ENCODE results near the gene IL17B. TPM values are rescaled to one million over a fixed set of nuclear protein-coding genes. Genes with fewer than 3 reads are reported as not detected.
"Not testable (repeated sequence)": the region's sequence is repeated elsewhere in the genome, so short reads cannot be mapped to it uniquely, and the experiment has no call there.

IL17B gene
- total RNA-seq, 1 experiment from 2014 or later, result not detected

DNA sequence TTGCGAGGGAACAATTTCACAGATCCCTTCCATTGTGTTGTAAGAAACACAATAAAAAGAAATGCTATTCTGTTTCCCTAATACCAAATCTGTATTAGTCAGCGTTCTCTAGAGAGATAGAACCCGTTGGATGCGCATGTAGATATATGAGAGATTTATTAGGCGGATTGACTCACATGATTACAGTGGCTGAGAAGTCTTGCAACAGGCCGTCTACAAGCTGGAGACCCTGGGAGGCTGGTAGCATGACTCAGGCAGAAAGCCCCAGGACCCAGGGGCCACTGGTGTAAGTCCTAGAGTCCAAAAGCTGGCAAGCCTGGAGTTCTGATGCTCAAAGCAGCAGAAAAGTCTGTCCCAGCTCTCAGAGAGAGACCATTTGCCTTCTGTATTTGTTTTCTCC is 18.4 kb upstream of the IL17B start:
- POLR2A ChIA-PET (ENCODE audit: unreplicated experiment), result no interaction called here
- no peak overlapping the region for H2AFZ ChIP-seq
- no peak for TF ChIP-seq EZH2 (IDR thresholded peaks at IDR 0.05; ENCODE audit: low read depth)
- TF ChIP-seq, protein P1, sequence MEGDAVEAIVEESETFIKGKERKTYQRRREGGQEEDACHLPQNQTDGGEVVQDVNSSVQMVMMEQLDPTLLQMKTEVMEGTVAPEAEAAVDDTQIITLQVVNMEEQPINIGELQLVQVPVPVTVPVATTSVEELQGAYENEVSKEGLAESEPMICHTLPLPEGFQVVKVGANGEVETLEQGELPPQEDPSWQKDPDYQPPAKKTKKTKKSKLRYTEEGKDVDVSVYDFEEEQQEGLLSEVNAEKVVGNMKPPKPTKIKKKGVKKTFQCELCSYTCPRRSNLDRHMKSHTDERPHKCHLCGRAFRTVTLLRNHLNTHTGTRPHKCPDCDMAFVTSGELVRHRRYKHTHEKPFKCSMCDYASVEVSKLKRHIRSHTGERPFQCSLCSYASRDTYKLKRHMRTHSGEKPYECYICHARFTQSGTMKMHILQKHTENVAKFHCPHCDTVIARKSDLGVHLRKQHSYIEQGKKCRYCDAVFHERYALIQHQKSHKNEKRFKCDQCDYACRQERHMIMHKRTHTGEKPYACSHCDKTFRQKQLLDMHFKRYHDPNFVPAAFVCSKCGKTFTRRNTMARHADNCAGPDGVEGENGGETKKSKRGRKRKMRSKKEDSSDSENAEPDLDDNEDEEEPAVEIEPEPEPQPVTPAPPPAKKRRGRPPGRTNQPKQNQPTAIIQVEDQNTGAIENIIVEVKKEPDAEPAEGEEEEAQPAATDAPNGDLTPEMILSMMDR (conservative IDR thresholded peaks at IDR 0.05), result no peak

DNA sequence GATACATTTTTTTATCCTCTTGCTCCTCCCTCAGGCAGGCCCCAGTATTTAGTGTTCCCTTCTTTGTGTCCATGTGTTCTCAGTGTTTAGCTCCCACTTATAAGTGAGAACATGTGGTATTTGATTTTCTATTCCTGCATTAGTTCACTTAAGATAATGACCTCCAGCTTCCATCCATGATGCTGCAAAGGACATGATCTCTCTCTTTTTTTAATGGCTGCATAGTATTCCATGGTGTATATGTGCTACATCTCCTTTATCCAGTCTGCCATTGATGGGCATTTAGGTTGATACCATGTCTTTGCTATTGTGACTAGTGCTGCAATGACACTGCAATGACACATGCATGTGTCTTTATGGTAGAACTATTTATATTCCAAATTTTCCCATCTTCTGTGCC is 15.9 kb upstream of the IL17B start:
- H3K27me3 ChIP-seq (ENCODE audit: insufficient read depth, low read depth); H3K36me3 ChIP-seq (ENCODE audit: low read depth); H2AFZ ChIP-seq; H3K4me2 ChIP-seq; H3K27ac ChIP-seq; H3K4me1 ChIP-seq (replicated peaks; ENCODE audit: insufficient read depth); H3K4me3 ChIP-seq; H3K79me2 ChIP-seq (ENCODE audit: low read depth); H4K20me1 ChIP-seq (ENCODE audit: insufficient read depth); H3F3A ChIP-seq (ENCODE audit: insufficient read depth, low read depth); BruUV-seq (replicated peaks); H3K9me2 ChIP-seq (ENCODE audit: insufficient read depth); intact Hi-C loops (cut with micrococcal nuclease; ENCODE audit: unreplicated experiment); DNase-seq; POLR2A ChIA-PET (ENCODE audit: unreplicated experiment); H3K9me3 ChIP-seq (ENCODE audit: insufficient read depth, low read depth): not testable (repeated sequence)
- CTCF ChIA-PET, result interaction anchor here (0.7 kb wide), 2 partner anchors 148 to 712 kb away, joined by 4 to 7 read pairs; no protein-coding TSS in a partner anchor

More for the DNA sequence above, 18.4 kb upstream of the IL17B start:
- no peaks in the 10 kb centered on the region for H3K27me3 ChIP-seq (ENCODE audit: insufficient read depth, low read depth)
- no peaks in the 10 kb centered on the region for H3K9me2 ChIP-seq (ENCODE audit: insufficient read depth)
- H3K4me2 ChIP-seq, result no peak overlapping the region
- H3K27ac ChIP-seq, result no peak overlapping the region
- H3K36me3 ChIP-seq (ENCODE audit: low read depth), result no peaks in the 10 kb centered on the region
- H4K20me1 ChIP-seq (ENCODE audit: insufficient read depth), result no peaks in the 10 kb centered on the region
- H3K4me1 ChIP-seq (replicated peaks; ENCODE audit: insufficient read depth), result no peaks in the 10 kb centered on the region; the same call in 1 of the 2 replicates
- DNase-seq, result no peak
- no TSS peak for BruUV-seq (replicated peaks)
- H3K79me2 ChIP-seq (ENCODE audit: low read depth), result no peaks in the 10 kb centered on the region
- CTCF ChIA-PET, result no interaction called here
- no peaks in the 10 kb centered on the region for H3F3A ChIP-seq (ENCODE audit: insufficient read depth, low read depth)
- intact Hi-C loops (cut with micrococcal nuclease; ENCODE audit: unreplicated experiment), result no loop called here
- H3K9me3 ChIP-seq (ENCODE audit: insufficient read depth, low read depth), result no peaks in the 10 kb centered on the region
- H3K4me3 ChIP-seq, result no peak overlapping the region

DNA sequence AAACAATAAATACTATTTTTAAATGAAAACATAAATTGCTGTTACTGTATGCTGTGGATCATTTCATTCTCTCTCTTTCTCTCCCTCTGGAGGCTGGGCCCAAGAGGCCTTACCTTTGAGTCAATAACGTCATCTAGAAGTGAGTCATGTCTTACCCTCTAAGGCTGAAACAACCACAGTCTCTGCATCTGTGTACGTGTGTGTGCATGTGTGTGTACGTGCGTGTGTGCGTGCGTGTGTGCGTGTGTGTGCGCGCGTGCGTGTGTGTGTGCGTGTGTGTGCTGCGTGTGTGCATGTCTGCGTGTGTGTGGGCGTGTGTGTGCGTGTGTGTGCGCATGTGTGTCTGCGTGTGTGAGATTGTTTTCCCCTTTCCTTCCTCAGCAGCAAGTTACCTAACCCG is 13.6 kb upstream of the IL17B start:
- Histone ChIP-seq H3K4me3 (no peak overlapping the region), H3K4me1 (replicated peaks; ENCODE audit: insufficient read depth) (no peaks in the 10 kb centered on the region), H3K9me3 (ENCODE audit: insufficient read depth, low read depth) (no peaks in the 10 kb centered on the region), H3K9me2 (ENCODE audit: insufficient read depth) (no peaks in the 10 kb centered on the region), H3K4me2 (no peak overlapping the region), H3K27ac (no peak overlapping the region), H2AFZ (no peak overlapping the region), H3K36me3 (ENCODE audit: low read depth) (no peaks in the 10 kb centered on the region), H3K79me2 (ENCODE audit: low read depth) (no peaks in the 10 kb centered on the region), H4K20me1 (ENCODE audit: insufficient read depth) (no peaks in the 10 kb centered on the region), H3F3A (ENCODE audit: insufficient read depth, low read depth) (no peaks in the 10 kb centered on the region), H3K27me3 (ENCODE audit: insufficient read depth, low read depth) (no peaks in the 10 kb centered on the region)
- TF ChIP-seq EZH2 (IDR thresholded peaks at IDR 0.05; ENCODE audit: low read depth), result no peak
- TF ChIP-seq, protein P1 (conservative IDR thresholded peaks at IDR 0.05), result no peak
- ChIA-PET CTCF (interaction anchor here (1.0 kb wide), 1 partner anchor 36 kb away, joined by 3 read pairs; no protein-coding TSS in a partner anchor), POLR2A (ENCODE audit: unreplicated experiment) (no interaction called here)
- no peak for DNase-seq
- no TSS peak for BruUV-seq (replicated peaks)
- intact Hi-C loops (cut with micrococcal nuclease; ENCODE audit: unreplicated experiment), result no loop called here

GRCh38 chr5:149391524-149391923 is 12.4 kb upstream of the IL17B start:
- TF ChIP-seq EZH2 (IDR thresholded peaks at IDR 0.05; ENCODE audit: low read depth), result no peak
- TF ChIP-seq, protein P1 (conservative IDR thresholded peaks at IDR 0.05), result no peak
- Histone ChIP-seq H2AFZ (no peak overlapping the region), H3K79me2 (ENCODE audit: low read depth) (no peaks in the 10 kb centered on the region), H3K9me2 (ENCODE audit: insufficient read depth) (no peaks in the 10 kb centered on the region), H3K27ac (no peak overlapping the region), H3F3A (ENCODE audit: insufficient read depth, low read depth) (no peaks in the 10 kb centered on the region), H3K9me3 (ENCODE audit: insufficient read depth, low read depth) (no peaks in the 10 kb centered on the region), H3K27me3 (ENCODE audit: insufficient read depth, low read depth) (no peaks in the 10 kb centered on the region), H3K4me1 (replicated peaks; ENCODE audit: insufficient read depth) (no peaks in the 10 kb centered on the region), H3K4me3 (no peak overlapping the region), H3K4me2 (no peak overlapping the region), H4K20me1 (ENCODE audit: insufficient read depth) (no peaks in the 10 kb centered on the region), H3K36me3 (ENCODE audit: low read depth) (no peaks in the 10 kb centered on the region)
- CTCF ChIA-PET, result interaction anchor here (1.2 kb wide), 1 partner anchor 42 kb away, joined by 4 read pairs; no protein-coding TSS in a partner anchor
- no peak for DNase-seq
- BruUV-seq (replicated peaks), result no TSS peak
- POLR2A ChIA-PET (ENCODE audit: unreplicated experiment), result no interaction called here
- intact Hi-C loops (cut with micrococcal nuclease; ENCODE audit: unreplicated experiment), result no loop called here

DNA sequence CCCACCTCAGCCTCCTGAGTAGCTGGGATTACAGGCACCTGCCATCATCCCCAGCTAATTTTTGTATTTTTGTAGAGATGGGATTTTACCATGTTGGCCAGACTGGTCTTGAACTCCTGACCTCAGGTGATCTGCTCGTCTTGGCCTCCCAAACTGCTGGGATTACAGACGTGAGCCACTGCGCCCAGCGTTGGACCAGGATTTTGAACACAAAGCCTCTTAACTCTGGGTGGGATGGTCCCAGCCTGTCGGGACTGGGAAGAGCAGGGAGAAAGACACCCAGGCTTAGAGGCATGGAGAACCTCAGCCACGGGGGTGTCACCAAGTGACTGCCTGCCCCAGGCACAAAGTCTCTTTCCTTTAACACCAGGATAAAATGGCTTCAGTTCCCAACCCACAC is 12.0 kb upstream of the IL17B start:
- H3K4me2 ChIP-seq; H3K27me3 ChIP-seq (ENCODE audit: insufficient read depth, low read depth); H3K9me3 ChIP-seq (ENCODE audit: insufficient read depth, low read depth); BruUV-seq (replicated peaks); H3K27ac ChIP-seq; DNase-seq; H3K4me1 ChIP-seq (replicated peaks; ENCODE audit: insufficient read depth); H4K20me1 ChIP-seq (ENCODE audit: insufficient read depth); H3F3A ChIP-seq (ENCODE audit: insufficient read depth, low read depth); intact Hi-C loops (cut with micrococcal nuclease; ENCODE audit: unreplicated experiment); H3K79me2 ChIP-seq (ENCODE audit: low read depth); H3K36me3 ChIP-seq (ENCODE audit: low read depth); H2AFZ ChIP-seq; H3K4me3 ChIP-seq; H3K9me2 ChIP-seq (ENCODE audit: insufficient read depth): not testable (repeated sequence)
- CTCF ChIA-PET, result interaction anchor here (1.2 kb wide), 1 partner anchor 43 kb away, joined by 4 read pairs; no protein-coding TSS in a partner anchor
- POLR2A ChIA-PET (ENCODE audit: unreplicated experiment), result interaction anchor here (0.6 kb wide), 1 partner anchor 32 kb away, joined by 4 read pairs; no protein-coding TSS in a partner anchor
